ENCODE results near the gene RALGAPA1.

DNA sequence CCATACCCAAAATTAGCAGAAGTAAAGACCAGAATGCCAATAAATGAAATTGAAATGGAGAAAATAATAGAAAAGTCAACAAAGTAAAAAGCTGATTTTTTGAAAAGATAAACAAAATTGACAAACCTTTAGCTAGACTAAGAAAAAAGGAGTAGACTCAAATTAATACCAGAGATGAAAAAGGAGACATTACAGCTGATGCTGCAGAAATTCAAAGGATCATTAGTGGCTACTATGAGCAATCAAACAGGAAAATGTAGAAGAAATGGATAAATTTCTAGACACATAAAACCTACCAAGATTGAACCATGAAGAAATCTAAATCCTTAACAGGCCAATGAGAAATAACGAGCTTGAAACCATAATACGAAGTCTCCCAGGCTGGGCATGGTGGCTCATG lies 309.9 kb downstream of the RALGAPA1 start:
- TF ChIP-seq, protein P1, sequence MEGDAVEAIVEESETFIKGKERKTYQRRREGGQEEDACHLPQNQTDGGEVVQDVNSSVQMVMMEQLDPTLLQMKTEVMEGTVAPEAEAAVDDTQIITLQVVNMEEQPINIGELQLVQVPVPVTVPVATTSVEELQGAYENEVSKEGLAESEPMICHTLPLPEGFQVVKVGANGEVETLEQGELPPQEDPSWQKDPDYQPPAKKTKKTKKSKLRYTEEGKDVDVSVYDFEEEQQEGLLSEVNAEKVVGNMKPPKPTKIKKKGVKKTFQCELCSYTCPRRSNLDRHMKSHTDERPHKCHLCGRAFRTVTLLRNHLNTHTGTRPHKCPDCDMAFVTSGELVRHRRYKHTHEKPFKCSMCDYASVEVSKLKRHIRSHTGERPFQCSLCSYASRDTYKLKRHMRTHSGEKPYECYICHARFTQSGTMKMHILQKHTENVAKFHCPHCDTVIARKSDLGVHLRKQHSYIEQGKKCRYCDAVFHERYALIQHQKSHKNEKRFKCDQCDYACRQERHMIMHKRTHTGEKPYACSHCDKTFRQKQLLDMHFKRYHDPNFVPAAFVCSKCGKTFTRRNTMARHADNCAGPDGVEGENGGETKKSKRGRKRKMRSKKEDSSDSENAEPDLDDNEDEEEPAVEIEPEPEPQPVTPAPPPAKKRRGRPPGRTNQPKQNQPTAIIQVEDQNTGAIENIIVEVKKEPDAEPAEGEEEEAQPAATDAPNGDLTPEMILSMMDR (IDR thresholded peaks at IDR 0.05; ENCODE audit: borderline replicate concordance, extremely low read depth, low read length, poor library complexity, severe bottlenecking), result no peak
- TF ChIP-seq EZH2 (IDR thresholded peaks at IDR 0.05; ENCODE audit: borderline replicate concordance, low read depth, low read length, severe bottlenecking), result no peak

All from DND-41 (cell line).